Stimulated activated naive CD8-positive, alpha-beta T cell treated with anti-CD3 and anti-CD28 coated beads, Interleukin-15, Interleukin-2, amounts not matched to agents 100 ng/mL and 50 ng/mL, for 24 hours (primary cell): ENCODE results near the gene ACOX2.
"Not testable (repeated sequence)": the region's sequence is repeated elsewhere in the genome, so short reads cannot be mapped to it uniquely, and the experiment has no call there.

ENCODE experiments used
- H3K27ac Mint-ChIP-seq: one replicate; pipeline ENCODE4 v1.8.0; 2021; ENCODE audit warnings: mild to moderate bottlenecking, mixed read lengths
- H3K27me3 Mint-ChIP-seq: one replicate; pipeline ENCODE4 v1.8.0; 2021; ENCODE audit warnings: mixed read lengths
- H3K36me3 Mint-ChIP-seq: one replicate; pipeline ENCODE4 v1.8.0; 2021; ENCODE audit warnings: low read depth, mixed read lengths
- H3K4me1 Mint-ChIP-seq: one replicate; pipeline ENCODE4 v1.8.0; 2021; ENCODE audit warnings: low read depth, mixed read lengths
- H3K4me3 Mint-ChIP-seq: one replicate; pipeline ENCODE4 v1.8.0; 2021; ENCODE audit warnings: mild to moderate bottlenecking, mixed read lengths
- H3K9me3 Mint-ChIP-seq: one replicate; pipeline ENCODE4 v1.8.0; 2021; ENCODE audit warnings: mixed read lengths

ACOX2 gene

GRCh38 chr3:58531956-58532355 is 5.0 kb downstream of the ACOX2 start:
- Mint-ChIP-seq H3K27me3 (no peaks in the 10 kb centered on the region), H3K9me3 (no peaks in the 10 kb centered on the region), H3K27ac (peak overlapping the region; percentile 88), H3K4me1 (peaks cover 14% of the 10 kb centered on the region), H3K4me3 (no peak overlapping the region), H3K36me3 (no peaks in the 10 kb centered on the region)

DNA sequence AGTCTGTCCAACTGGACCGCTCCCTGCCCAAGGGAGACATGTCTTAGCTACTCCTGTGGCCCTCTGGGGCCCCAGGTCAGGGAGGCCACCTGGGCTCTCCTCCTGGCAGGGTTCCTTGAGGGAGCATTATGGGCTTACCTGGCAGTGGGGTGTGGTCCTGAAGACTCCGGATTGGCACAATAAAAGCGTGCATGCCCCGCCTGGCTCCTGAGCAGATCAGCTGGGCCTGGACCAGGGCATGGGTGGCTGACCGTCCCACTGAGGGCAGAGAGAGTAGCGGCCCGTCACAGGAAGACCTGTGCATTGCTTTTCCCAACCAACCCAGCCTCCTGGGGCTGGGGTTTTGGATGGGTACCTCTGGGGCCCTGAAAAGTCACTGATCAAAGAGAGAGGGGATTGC is 5.4 kb downstream of the ACOX2 start:
- H3K27ac Mint-ChIP-seq = no peak overlapping the region
- peaks cover 14% of the 10 kb centered on the region for H3K4me1 Mint-ChIP-seq
- H3K4me3 Mint-ChIP-seq = no peak overlapping the region
- no peaks in the 10 kb centered on the region for H3K27me3 Mint-ChIP-seq
- H3K36me3 Mint-ChIP-seq = no peaks in the 10 kb centered on the region
- no peaks in the 10 kb centered on the region for H3K9me3 Mint-ChIP-seq

DNA sequence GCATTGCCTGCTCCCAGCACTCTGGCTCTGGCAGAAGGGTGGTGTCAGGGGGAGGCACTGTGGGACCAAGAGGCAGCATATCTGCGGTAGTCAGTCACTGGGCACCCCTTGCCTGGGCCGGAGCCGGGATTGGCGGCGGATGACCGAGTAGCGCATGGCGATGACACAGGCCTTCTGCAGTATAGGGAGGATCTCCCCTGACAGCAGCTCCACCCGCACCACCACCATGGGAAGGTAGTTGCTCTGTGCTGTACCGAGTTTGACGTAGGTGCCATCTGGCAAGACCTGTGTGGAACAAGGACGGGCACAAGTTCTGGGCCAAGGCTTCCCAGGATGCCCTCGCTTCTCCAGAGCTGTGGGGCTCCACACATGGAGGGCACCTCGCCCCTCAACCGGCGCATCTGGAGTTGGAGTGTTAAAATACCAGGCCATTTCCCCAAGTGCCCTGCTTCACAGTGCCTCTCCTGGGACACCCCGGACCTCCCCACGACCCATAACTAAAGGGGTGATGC is 6.6 kb downstream of the ACOX2 start:
- Mint-ChIP-seq H3K4me1 (peaks cover 14% of the 10 kb centered on the region), H3K4me3 (no peak overlapping the region), H3K27ac (no peak overlapping the region), H3K9me3 (no peaks in the 10 kb centered on the region), H3K27me3 (no peaks in the 10 kb centered on the region), H3K36me3 (no peaks in the 10 kb centered on the region)

DNA sequence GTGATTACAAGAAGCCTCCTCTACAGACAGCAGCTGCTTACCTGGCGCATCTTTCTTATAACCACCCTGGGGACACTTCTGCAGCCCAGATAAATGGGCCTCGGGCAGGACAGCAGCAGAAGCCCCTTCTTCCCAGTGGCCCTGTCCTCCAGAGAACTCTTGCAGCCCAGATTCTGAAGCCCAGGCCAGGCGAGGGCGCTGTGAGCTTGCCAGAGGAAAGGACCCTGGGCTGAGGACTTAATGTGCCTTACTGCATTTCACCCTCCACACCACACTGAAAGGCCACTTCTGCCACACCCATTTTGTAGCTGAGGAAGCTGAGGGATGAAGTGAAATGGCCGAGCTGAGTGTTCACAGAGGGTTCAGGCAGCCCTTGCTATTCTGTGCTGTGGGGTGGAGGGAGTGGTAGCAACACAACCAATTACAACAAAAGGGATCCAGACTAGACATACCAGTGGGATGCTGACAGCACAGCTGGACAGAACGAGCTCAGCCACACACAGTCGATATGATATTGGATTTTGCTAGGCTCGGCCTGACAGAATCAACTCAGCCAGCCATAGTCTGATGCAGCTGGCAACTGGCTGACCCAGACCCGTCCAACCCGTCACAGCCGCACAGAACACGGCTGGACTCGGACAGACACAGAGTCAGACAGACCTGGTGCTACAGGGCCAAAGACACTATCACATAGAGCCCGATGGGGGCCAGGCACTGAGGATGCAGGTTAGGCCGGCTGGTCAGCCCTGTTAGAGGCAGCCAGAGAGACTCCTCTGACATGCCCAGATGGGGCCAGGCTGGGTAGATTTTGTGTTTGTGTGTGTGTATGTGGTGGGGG is 7.3 kb downstream of the ACOX2 start:
- Mint-ChIP-seq H3K27ac (no peak overlapping the region), H3K9me3 (no peaks in the 10 kb centered on the region), H3K27me3 (no peaks in the 10 kb centered on the region), H3K36me3 (no peaks in the 10 kb centered on the region), H3K4me1 (peaks cover 14% of the 10 kb centered on the region), H3K4me3 (no peak overlapping the region)

DNA sequence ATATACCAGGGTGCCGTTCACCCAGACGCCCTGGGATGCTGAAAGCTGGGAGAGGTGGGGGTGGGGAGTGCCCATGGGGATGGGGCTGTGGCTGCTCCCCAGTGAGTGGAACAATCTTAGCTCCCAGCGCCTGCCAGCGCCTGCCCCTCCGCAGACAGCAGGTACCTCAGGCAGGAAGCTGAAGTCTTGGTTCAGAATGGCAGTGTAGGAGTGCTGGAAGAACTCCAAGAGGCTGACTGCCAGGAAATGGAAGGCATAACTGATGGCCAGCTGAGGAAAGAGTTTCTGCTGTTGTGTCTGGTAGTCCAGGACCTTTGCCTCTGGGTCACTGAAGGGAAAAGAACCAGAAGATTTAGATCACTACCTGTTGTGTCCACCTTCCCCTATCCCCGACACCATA is 8.4 kb downstream of the ACOX2 start:
- Mint-ChIP-seq H3K4me3 (no peak overlapping the region), H3K9me3 (no peaks in the 10 kb centered on the region), H3K27me3 (no peaks in the 10 kb centered on the region), H3K27ac (no peak overlapping the region), H3K4me1 (peaks cover 14% of the 10 kb centered on the region), H3K36me3 (no peaks in the 10 kb centered on the region)

GRCh38 chr3:58527440-58527839 is 9.6 kb downstream of the ACOX2 start:
- not testable (repeated sequence) for H3K27ac Mint-ChIP-seq, H3K9me3 Mint-ChIP-seq, H3K4me1 Mint-ChIP-seq, H3K27me3 Mint-ChIP-seq, H3K4me3 Mint-ChIP-seq, H3K36me3 Mint-ChIP-seq

DNA sequence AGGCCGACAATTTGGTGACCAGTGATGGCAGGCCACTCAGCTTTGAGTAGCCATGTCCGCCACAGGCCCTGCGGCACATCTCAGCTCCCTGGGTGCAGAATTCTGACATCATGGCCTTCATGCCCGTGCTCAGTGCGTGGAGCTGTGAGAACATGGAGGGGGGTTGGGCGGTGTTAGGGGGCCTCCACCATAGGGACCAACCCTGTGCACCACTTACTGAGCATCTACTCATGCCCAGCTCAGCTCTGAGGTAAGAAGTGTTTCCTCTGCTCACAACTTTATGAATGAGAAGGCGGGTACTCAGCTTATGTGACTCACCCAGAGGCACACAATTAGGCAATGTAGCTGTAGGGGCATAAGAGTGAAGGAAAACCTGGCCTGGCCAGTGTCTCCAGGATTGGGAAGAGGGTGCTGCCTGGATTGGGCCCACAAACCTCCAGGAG is 10.5 kb downstream of the ACOX2 start:
- Mint-ChIP-seq H3K4me1 (no peaks in the 10 kb centered on the region), H3K27ac (no peak overlapping the region), H3K4me3 (no peak overlapping the region), H3K36me3 (no peaks in the 10 kb centered on the region), H3K27me3 (no peaks in the 10 kb centered on the region), H3K9me3 (no peaks in the 10 kb centered on the region)

DNA sequence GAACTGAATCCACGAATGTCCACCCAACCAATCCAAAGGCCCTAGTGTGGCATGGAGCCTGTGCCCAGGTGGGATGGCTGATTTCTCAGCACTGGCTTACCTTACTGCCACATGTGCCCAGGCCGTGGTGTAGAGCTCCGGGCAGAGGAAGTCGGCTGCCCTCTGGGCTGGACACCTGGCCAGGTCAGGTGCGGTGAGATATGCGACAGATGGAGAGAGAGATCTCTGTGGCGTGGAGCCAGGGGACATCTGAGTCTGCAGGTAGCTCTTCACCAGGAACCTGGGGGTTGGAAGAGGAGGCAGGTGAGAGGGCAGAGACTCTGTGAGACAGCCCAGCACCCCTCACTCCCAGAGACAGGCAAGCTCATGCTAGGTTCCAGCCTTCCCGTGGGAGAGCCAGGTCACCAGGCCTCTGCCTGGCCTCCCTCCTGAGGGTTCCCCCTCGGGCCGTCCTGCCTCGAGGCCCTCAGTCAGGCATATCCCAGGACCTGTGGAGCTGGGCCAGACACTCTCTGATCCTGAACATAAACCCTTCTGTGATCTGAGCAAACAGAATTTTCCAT is 12.6 kb downstream of the ACOX2 start:
- H3K27ac Mint-ChIP-seq = no peak overlapping the region
- no peaks in the 10 kb centered on the region for H3K36me3 Mint-ChIP-seq
- no peaks in the 10 kb centered on the region for H3K27me3 Mint-ChIP-seq
- H3K9me3 Mint-ChIP-seq = no peaks in the 10 kb centered on the region
- no peak overlapping the region for H3K4me3 Mint-ChIP-seq
- H3K4me1 Mint-ChIP-seq = no peaks in the 10 kb centered on the region

DNA sequence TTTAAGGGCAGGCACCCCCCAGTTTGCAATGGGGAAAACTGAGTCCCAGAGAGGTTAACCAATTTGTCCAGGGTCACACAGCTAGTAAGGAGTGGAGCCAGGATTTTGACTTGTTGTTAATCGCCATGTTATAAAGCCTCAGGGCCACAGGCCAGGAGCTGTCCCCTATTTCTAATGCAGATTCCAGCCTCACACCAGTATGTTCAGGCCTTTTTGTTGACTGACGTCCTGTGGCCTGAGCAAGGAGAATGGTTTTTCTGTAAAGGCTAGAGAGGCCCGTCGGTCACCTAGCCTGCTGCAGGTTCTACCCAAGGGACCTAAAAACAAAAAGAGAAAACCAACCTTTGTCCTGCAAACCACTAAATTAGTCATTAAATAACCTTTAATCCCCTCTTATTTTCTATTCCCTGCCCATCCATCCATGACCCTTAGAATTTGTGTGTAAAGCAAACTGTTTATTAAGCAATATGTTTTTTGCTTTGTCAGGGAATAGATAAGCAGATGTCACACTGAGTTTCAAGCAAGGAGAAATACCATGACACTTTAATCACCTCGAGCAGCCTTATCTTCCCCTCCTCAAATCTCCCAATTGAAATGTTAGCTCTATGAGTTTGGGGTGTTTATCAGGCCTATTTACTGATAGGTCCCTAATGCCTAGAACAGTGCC is 14.1 kb downstream of the ACOX2 start:
- no peaks in the 10 kb centered on the region for H3K4me1 Mint-ChIP-seq
- no peaks in the 10 kb centered on the region for H3K9me3 Mint-ChIP-seq
- H3K4me3 Mint-ChIP-seq = no peak overlapping the region
- no peak overlapping the region for H3K27ac Mint-ChIP-seq
- no peaks in the 10 kb centered on the region for H3K27me3 Mint-ChIP-seq
- H3K36me3 Mint-ChIP-seq = no peaks in the 10 kb centered on the region

- Mint-ChIP-seq H3K4me1 (no peaks in the 10 kb centered on the region), H3K27ac (no peak overlapping the region), H3K4me3 (no peak overlapping the region), H3K36me3 (no peaks in the 10 kb centered on the region), H3K9me3 (no peaks in the 10 kb centered on the region), H3K27me3 (no peaks in the 10 kb centered on the region)
Observed at GRCh38 chr3:58521917-58522631, 14.9 kb downstream of the ACOX2 start.

DNA sequence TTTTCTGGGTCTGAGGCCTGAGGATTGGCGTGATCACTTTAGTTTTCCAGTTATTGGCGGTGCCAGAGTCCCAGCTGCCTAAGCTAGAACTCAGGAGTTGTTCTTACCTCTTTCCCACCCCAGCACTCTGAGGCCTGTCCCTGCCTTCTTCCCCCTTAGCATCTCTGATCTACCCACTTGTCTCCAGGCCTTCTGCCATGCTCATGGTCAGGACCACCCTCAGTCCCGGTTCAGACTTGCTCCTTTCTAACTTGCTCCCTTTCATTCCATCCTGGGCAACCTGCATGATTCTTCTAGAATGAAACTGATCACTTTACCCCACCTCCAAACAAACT is 15.7 kb downstream of the ACOX2 start:
- no peaks in the 10 kb centered on the region for H3K36me3 Mint-ChIP-seq
- H3K9me3 Mint-ChIP-seq = no peaks in the 10 kb centered on the region
- H3K27ac Mint-ChIP-seq = no peak overlapping the region
- H3K4me3 Mint-ChIP-seq = no peak overlapping the region
- H3K4me1 Mint-ChIP-seq = no peaks in the 10 kb centered on the region
- H3K27me3 Mint-ChIP-seq = no peaks in the 10 kb centered on the region

GRCh38 chr3:58520403-58521335 is 16.3 kb downstream of the ACOX2 start:
- Mint-ChIP-seq H3K4me3 (no peak overlapping the region), H3K36me3 (no peaks in the 10 kb centered on the region), H3K27me3 (no peaks in the 10 kb centered on the region), H3K27ac (no peak overlapping the region), H3K9me3 (no peaks in the 10 kb centered on the region), H3K4me1 (no peaks in the 10 kb centered on the region)

DNA sequence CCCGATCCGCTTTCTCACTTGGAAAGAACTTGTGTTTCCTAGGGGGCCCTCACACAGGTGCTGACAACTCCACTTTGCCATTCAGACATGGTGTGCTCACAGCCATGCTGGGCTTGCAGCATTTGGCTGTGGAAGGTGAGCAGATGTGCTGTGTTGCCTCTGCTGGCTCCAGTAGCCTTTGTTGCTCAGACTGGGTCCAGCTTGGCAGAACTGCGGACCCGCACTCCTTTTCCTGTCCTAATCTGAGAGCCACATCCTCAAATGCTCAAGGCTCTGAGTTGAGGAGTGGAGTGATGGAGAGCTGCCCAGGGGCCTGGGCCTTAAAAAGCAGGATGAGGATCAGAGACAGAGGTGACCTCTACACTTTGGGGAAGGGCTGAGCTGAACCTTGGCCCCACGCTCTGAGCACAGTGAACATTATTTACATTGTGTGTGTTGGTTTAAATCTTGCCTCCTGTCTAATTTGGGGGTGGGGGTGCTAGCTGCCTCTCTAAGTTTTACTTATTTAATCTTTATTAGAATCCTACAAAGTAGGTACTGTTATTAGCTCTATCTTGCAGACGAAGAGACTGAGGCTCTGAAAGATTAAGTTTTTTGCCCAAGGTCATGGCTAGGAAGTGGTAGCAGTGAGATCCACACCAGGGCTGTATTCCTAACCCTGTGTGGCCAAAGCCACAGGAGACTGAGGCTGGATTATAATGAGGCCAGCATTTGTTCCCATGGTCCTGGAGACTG is 17.2 kb downstream of the ACOX2 start:
- H3K27me3 Mint-ChIP-seq = no peaks in the 10 kb centered on the region
- no peaks in the 10 kb centered on the region for H3K4me1 Mint-ChIP-seq
- H3K4me3 Mint-ChIP-seq = no peak overlapping the region
- no peaks in the 10 kb centered on the region for H3K36me3 Mint-ChIP-seq
- no peak overlapping the region for H3K27ac Mint-ChIP-seq
- H3K9me3 Mint-ChIP-seq = no peaks in the 10 kb centered on the region
